Body of pancreas (tissue), 4 donors: ENCODE data around the gene NCAPD2.

Experiments
- CTCF ChIP-seq, 7 experiments: fragments of 450-650 bp in 4 of 7; fragments of 200-600 bp in 3 of 7; sonication (generic) in 3 of 7; IDR thresholded peaks; one replicate each; pipeline ENCODE4 v1.5.1; 2016 to 2019; ENCODE audit warnings: antibody characterized with exemption in 7 of 7
- POLR2A ChIP-seq, 3 donors: fragments of 450-650 bp; IDR thresholded peaks; one replicate each; pipeline ENCODE4 v1.6.1; 2016; ENCODE audit warnings: antibody characterized with exemption in 3 of 3, mild to moderate bottlenecking in 2 of 3

- no peak for TF ChIP-seq CTCF (IDR thresholded peaks at IDR 0.05)
- no peak for TF ChIP-seq POLR2A (IDR thresholded peaks at IDR 0.05)
Observed at GRCh38 chr12:6551496-6552139, 57.7 kb downstream of the NCAPD2 start.
